ENCODE results near the gene CCDC88C. TPM values are rescaled to one million over a fixed set of nuclear protein-coding genes. Genes with fewer than 3 reads are reported as not detected.

Gene CCDC88C
- total and polyA plus RNA-seq, 11 donors, result 2.4 to 15.6 (median 4.8) TPM

GRCh38 chr14:91349481-91350074, 68.0 kb downstream of the CCDC88C start:
- intact Hi-C loops (cut with DNase I), result no loop called here
- peak overlapping the region in 3 of 12 donors; percentile 50 to 69 (median 54) for H3K27ac ChIP-seq
- no peaks in the 10 kb centered on the region for H3K9me3 ChIP-seq
- no peaks in the 10 kb centered on the region for H3K36me3 ChIP-seq
- WGBS, 4 donors, result 74 to 88% (median 85%) methylated on average over 10 of the region's 10 CpGs
- no peaks in the 10 kb centered on the region for H3K27me3 ChIP-seq
- TF ChIP-seq POLR2A (IDR thresholded peaks at IDR 0.05) (no peak), CTCF (IDR thresholded peaks at IDR 0.05) (no peak)
- DNase-seq (no peak), ATAC-seq (no peak)
- peaks cover 0 to 53% (median 19%) of the 10 kb centered on the region in 12 donors for H3K4me1 ChIP-seq
- peak overlapping the region in 1 of 12 donors; percentile 3 for H3K4me3 ChIP-seq

- no peaks in the 10 kb centered on the region for H3K9me3 ChIP-seq
- DNase-seq, result no peak
- no peaks in the 10 kb centered on the region for H3K27me3 ChIP-seq
- H3K27ac ChIP-seq, result peak overlapping the region in 5 of 12 donors; percentile 19 to 69 (median 50)
- TF ChIP-seq CTCF (IDR thresholded peaks at IDR 0.05) (no peak), POLR2A (IDR thresholded peaks at IDR 0.05) (no peak)
- H3K4me3 ChIP-seq, result peak overlapping the region in 1 of 12 donors; percentile 3
- WGBS, 4 donors, result 58 to 70% (median 62%) methylated on average over 8 to 9 of the region's 9 CpGs
- no peak for ATAC-seq
- peaks cover 0 to 53% (median 19%) of the 10 kb centered on the region in 12 donors for H3K4me1 ChIP-seq
- H3K36me3 ChIP-seq, result no peaks in the 10 kb centered on the region
- intact Hi-C loops (cut with DNase I), result no loop called here
Measured at GRCh38 chr14:91348845-91349465, 68.7 kb downstream of the CCDC88C start.

- TF ChIP-seq POLR2A (IDR thresholded peaks at IDR 0.05) (no peak), CTCF (IDR thresholded peaks at IDR 0.05) (no peak)
- DNase-seq (no peak), ATAC-seq (no peak)
- H3K4me3 ChIP-seq, result no peak overlapping the region
- H3K4me1 ChIP-seq, result peaks cover 0 to 40% (median 7%) of the 10 kb centered on the region in 12 donors
- H3K27ac ChIP-seq, result no peak overlapping the region
- H3K27me3 ChIP-seq, result no peaks in the 10 kb centered on the region
- intact Hi-C loops (cut with DNase I), result no loop called here
- 68 to 82% (median 74%) methylated on average over 4 of the region's 4 CpGs for WGBS, 4 donors
- peaks cover 0 to 7% (median 0%) of the 10 kb centered on the region in 9 donors for H3K36me3 ChIP-seq
- no peaks in the 10 kb centered on the region for H3K9me3 ChIP-seq
Measured at GRCh38 chr14:91346838-91347173, 70.8 kb downstream of the CCDC88C start.

- H3K36me3 ChIP-seq, result peaks cover 0 to 23% (median 0%) of the 10 kb centered on the region in 9 donors
- DNase-seq (no peak), ATAC-seq (peak in 1 of 4 donors; percentile 22)
- WGBS, 4 donors, result 48 to 68% (median 54%) methylated on average over 5 of the region's 5 CpGs
- intact Hi-C loops (cut with DNase I), result no loop called here
- H3K27me3 ChIP-seq, result no peaks in the 10 kb centered on the region
- no peaks in the 10 kb centered on the region for H3K9me3 ChIP-seq
- TF ChIP-seq CTCF (IDR thresholded peaks at IDR 0.05) (no peak), POLR2A (IDR thresholded peaks at IDR 0.05) (no peak)
- peaks cover 0 to 19% (median under 1%) of the 10 kb centered on the region in 12 donors for H3K4me1 ChIP-seq
- no peak overlapping the region for H3K4me3 ChIP-seq
- no peak overlapping the region for H3K27ac ChIP-seq
Measured at GRCh38 chr14:91344096-91344495, 73.5 kb downstream of the CCDC88C start.
